ENCODE measurements around the gene ATP5F1D.

- TF ChIP-seq CTCF (IDR thresholded peaks at IDR 0.05) (no peak), POLR2A (IDR thresholded peaks at IDR 0.05) (no peak)
These were observed 5.7 kb upstream of the ATP5F1D start for GRCh38 chr19:1235625-1236538.

Data from adrenal gland (tissue), 5 donors.